Smooth muscle cell (in vitro differentiated cells): ENCODE measurements around the gene ATP5MG. TPM values are rescaled to one million over a fixed set of nuclear protein-coding genes. Genes with fewer than 3 reads are reported as not detected.

Experiments used
- DNase-seq: peaks from one replicate; lab custom pipeline; 2025; ENCODE audit not compliant: unreplicated experiment; lab: John Stamatoyannopoulos, UW
- H2AFZ ChIP-seq: fragments of 200-600 bp; sonication (generic); 2 replicates; pipeline ENCODE4 v1.6.0; 2016; ENCODE audit warnings: antibody characterized with exemption, low read depth, mild to moderate bottlenecking
- H3F3A ChIP-seq: fragments of 200-600 bp; sonication (generic); 2 replicates; pipeline ENCODE4 v1.6.0; 2017; ENCODE audit warnings: antibody characterized with exemption, low read depth
- H3K27ac ChIP-seq: fragments of 200-600 bp; sonication (generic); 2 replicates; pipeline ENCODE4 v1.5.1; 2016; ENCODE audit warnings: low read depth, mild to moderate bottlenecking
- H3K27me3 ChIP-seq: fragments of 200-600 bp; sonication (generic); 2 replicates; pipeline ENCODE4 v1.6.1; 2016; ENCODE audit warnings: low read depth, mild to moderate bottlenecking
- H3K36me3 ChIP-seq: fragments of 200-600 bp; sonication (generic); 2 replicates; pipeline ENCODE4 v1.5.1; 2016; ENCODE audit warnings: low read depth
- H3K4me1 ChIP-seq: fragments of 200-600 bp; sonication (generic); 2 replicates; pipeline ENCODE4 v1.5.1; 2016; ENCODE audit warnings: low read depth
- H3K4me2 ChIP-seq: fragments of 200-600 bp; sonication (generic); 2 replicates; pipeline ENCODE4 v1.6.0; 2016; ENCODE audit warnings: mild to moderate bottlenecking
- H3K4me3 ChIP-seq: fragments of 200-600 bp; sonication (generic); 2 replicates; pipeline ENCODE4 v1.5.1; 2016; ENCODE audit warnings: mild to moderate bottlenecking
- H3K79me2 ChIP-seq: fragments of 200-600 bp; sonication (generic); 2 replicates; pipeline ENCODE4 v1.6.0; 2016; ENCODE audit warnings: low read depth, mild to moderate bottlenecking
- H3K9ac ChIP-seq: fragments of 200-600 bp; sonication (generic); 2 replicates; pipeline ENCODE4 v1.6.0; 2016; ENCODE audit warnings: low read depth
- H3K9me3 ChIP-seq: fragments of 200-600 bp; sonication (generic); replicated peaks from 2 replicates; pipeline ENCODE4 v1.5.1; 2016; ENCODE audit warnings: low read depth
- H4K20me1 ChIP-seq: fragments of 200-600 bp; sonication (generic); 2 replicates; pipeline ENCODE4 v1.6.0; 2016; ENCODE audit warnings: low read depth
- WGBS: methylation state at CpG from one replicate; pipeline ENCODE4 v1.1.7; 2016; ENCODE audit warnings: low lambda C conversion rate; 5-methylcytosine and 5-hydroxymethylcytosine counted together
- polyA plus RNA-seq: library from polyadenylated mRNA; unstranded; fragments of >200 nt; fragmentation: Nextera tagmentation; extraction: Ambion mirVana; gene quantifications from 2 replicates; pipeline ENCODE4 v1.2.1, GENCODE V29; 2016
- total RNA-seq: library from RNA; depleted of rRNA; stranded (reverse); fragments of >200 nt; gene quantifications from 2 replicates; pipeline ENCODE4 v1.2.3, GENCODE V29; 2014
- TF ChIP-seq, protein P1 (sequence below): fragments of 200-600 bp; sonication (generic); IDR thresholded peaks from 2 replicates; pipeline ENCODE4 v1.5.1; 2017; ENCODE audit warnings: borderline replicate concordance, mild to moderate bottlenecking, antibody characterized with exemption; ENCODE audit not compliant: insufficient read depth, poor library complexity, severe bottlenecking

ATP5MG gene
- total and polyA plus RNA-seq, 2 experiments from 2014 or later: 80.5 to 428 TPM

DNA sequence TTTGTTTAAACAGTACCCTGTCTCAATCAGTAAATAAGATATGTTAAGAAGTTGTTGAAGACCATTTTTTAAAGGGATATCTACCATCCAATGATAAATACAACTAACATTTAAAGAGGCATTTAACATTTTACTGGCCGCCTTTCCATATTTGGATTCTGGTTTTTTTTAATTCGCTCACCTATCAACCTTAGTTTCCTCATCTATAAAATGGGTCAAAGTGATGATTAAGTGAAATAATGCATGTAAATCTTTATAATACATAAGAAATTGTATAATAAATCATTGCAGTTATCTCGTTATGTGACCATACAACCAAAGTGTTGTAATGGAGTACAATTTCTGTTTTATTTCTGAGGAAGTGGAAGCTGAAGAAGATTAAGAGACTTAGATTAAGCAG is 17.7 kb upstream of the ATP5MG start:
- H3K4me3 ChIP-seq: no peak overlapping the region
- no peaks in the 10 kb centered on the region for H3K27me3 ChIP-seq
- TF ChIP-seq, protein P1, sequence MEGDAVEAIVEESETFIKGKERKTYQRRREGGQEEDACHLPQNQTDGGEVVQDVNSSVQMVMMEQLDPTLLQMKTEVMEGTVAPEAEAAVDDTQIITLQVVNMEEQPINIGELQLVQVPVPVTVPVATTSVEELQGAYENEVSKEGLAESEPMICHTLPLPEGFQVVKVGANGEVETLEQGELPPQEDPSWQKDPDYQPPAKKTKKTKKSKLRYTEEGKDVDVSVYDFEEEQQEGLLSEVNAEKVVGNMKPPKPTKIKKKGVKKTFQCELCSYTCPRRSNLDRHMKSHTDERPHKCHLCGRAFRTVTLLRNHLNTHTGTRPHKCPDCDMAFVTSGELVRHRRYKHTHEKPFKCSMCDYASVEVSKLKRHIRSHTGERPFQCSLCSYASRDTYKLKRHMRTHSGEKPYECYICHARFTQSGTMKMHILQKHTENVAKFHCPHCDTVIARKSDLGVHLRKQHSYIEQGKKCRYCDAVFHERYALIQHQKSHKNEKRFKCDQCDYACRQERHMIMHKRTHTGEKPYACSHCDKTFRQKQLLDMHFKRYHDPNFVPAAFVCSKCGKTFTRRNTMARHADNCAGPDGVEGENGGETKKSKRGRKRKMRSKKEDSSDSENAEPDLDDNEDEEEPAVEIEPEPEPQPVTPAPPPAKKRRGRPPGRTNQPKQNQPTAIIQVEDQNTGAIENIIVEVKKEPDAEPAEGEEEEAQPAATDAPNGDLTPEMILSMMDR: no peak
- H3K4me2 ChIP-seq: no peak overlapping the region
- no peaks in the 10 kb centered on the region for H3K79me2 ChIP-seq
- H3K36me3 ChIP-seq: peaks cover 52% of the 10 kb centered on the region
- no peak for DNase-seq
- no peak overlapping the region for H3K27ac ChIP-seq
- 98% methylated on average over 3 of the region's 3 CpGs for WGBS
- no peaks in the 10 kb centered on the region for H3K4me1 ChIP-seq
- H4K20me1 ChIP-seq: no peaks in the 10 kb centered on the region
- no peak overlapping the region for H3K9ac ChIP-seq
- H3K9me3 ChIP-seq: no peaks in the 10 kb centered on the region
- H2AFZ ChIP-seq: no peak overlapping the region
- no peaks in the 10 kb centered on the region for H3F3A ChIP-seq

DNA sequence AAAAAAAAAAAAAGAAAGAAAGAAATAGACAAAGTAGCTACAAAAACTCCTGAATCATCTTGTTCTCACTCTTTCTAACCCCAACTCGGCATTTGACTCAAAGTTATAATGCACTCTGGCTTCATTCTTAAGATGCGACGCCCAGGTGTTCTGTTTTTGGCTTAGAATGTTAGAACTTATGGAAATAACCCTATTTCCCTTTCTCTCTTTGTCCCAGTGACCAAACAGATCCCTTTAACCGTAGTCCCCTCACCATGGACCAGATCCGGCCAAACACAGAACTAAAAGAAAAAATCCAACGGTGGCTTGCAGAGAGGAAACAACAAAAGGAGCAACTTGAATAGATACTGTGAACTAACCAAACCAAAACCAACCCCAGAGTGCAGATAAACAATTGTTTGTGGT is 5.3 kb upstream of the ATP5MG start:
- Histone ChIP-seq H3K27ac (no peak overlapping the region), H2AFZ (no peak overlapping the region), H3F3A (peaks cover 8% of the 10 kb centered on the region), H3K9me3 (no peaks in the 10 kb centered on the region), H3K4me1 (no peaks in the 10 kb centered on the region), H3K4me3 (no peak overlapping the region), H3K27me3 (no peaks in the 10 kb centered on the region), H3K79me2 (no peaks in the 10 kb centered on the region), H4K20me1 (no peaks in the 10 kb centered on the region), H3K36me3 (peaks cover 20% of the 10 kb centered on the region), H3K9ac (no peak overlapping the region), H3K4me2 (no peak overlapping the region)
- no peak for DNase-seq
- TF ChIP-seq, protein P1: no peak
- WGBS: 97% methylated on average over 6 of the region's 6 CpGs

DNA sequence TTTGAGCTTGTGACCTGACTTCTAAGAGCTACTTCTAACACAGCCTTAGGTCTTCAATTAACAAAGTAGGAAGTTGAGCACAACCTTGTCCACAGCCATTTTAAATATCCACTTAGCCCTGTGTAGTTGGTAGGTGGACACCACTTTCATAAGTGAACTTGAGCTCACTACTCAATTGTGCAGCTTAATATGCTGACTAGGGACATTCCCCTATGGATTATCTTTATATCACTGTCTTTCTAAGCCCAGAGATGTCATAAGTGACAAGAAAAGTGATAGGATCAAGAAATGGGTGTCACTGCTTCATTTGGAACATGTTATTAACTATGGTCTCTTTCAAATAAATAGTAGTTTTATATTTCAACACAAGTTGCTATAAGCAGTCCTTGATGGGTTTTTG is 4.0 kb upstream of the ATP5MG start:
- Histone ChIP-seq H3K36me3 (peaks cover 11% of the 10 kb centered on the region), H3K4me2 (no peak overlapping the region), H3K27ac (no peak overlapping the region), H4K20me1 (peaks cover 1% of the 10 kb centered on the region), H3K9ac (no peak overlapping the region), H3K9me3 (no peaks in the 10 kb centered on the region), H2AFZ (no peak overlapping the region), H3K4me1 (peaks cover 2% of the 10 kb centered on the region), H3K79me2 (peaks cover 9% of the 10 kb centered on the region), H3K4me3 (no peak overlapping the region), H3K27me3 (no peaks in the 10 kb centered on the region), H3F3A (peaks cover 8% of the 10 kb centered on the region)
- no peak for DNase-seq
- TF ChIP-seq, protein P1: no peak

GRCh38 chr11:118398791-118399559 is 2.4 kb upstream of the ATP5MG start:
- TF ChIP-seq, protein P1: no peak
- Histone ChIP-seq H3K27ac (peak overlapping the region; percentile 66), H3K27me3 (no peaks in the 10 kb centered on the region), H3K79me2 (peaks cover 24% of the 10 kb centered on the region), H3K9ac (no peak overlapping the region), H4K20me1 (peaks cover 17% of the 10 kb centered on the region), H3K9me3 (no peaks in the 10 kb centered on the region), H3K4me1 (peaks cover 9% of the 10 kb centered on the region), H3K4me2 (no peak overlapping the region), H3F3A (peaks cover 8% of the 10 kb centered on the region), H2AFZ (no peak overlapping the region), H3K36me3 (peaks cover 5% of the 10 kb centered on the region), H3K4me3 (no peak overlapping the region)
- 93% methylated on average over 3 of the region's 3 CpGs for WGBS
- DNase-seq: no peak
